GM12891 (cell line): ENCODE measurements around the gene CHRNA4.

ENCODE experiments used
- DNase-seq: peaks from one replicate; pipeline ENCODE4 v3.0.0; 2011; ENCODE audit warnings: low spot score; ENCODE audit not compliant: insufficient read length
- FAIRE-seq: peaks from 2 replicates; lab custom pipeline; 2011; peaks lifted over from hg19 to GRCh38; lab: Jason Lieb, UNC
- PAX5 ChIP-seq: IDR thresholded peaks from 2 replicates; pipeline ENCODE4 v1.6.1; 2011; ENCODE audit warnings: low read length, moderate library complexity, mild to moderate bottlenecking; ENCODE audit not compliant: insufficient read depth, severe bottlenecking
- POLR2A ChIP-seq: IDR thresholded peaks from 2 replicates; pipeline ENCODE4 v1.6.1; 2011; ENCODE audit warnings: low read depth, low read length, control low read depth
- POLR2AphosphoS5 ChIP-seq: IDR thresholded peaks from 2 replicates; pipeline ENCODE4 v1.6.1; 2011; ENCODE audit warnings: low read depth, low read length, control low read depth
- POU2F2 ChIP-seq: IDR thresholded peaks from 2 replicates; pipeline ENCODE4 v1.6.1; 2011; ENCODE audit warnings: low read depth, mild to moderate bottlenecking, control low read depth, low read length, moderate library complexity
- SPI1 ChIP-seq: IDR thresholded peaks from 2 replicates; pipeline ENCODE4 v1.6.1; 2011; ENCODE audit warnings: low read depth, low read length, control low read depth
- TAF1 ChIP-seq: IDR thresholded peaks from 2 replicates; pipeline ENCODE4 v1.6.1; 2011; ENCODE audit warnings: low read depth, low read length, control low read depth

Gene CHRNA4

GRCh38 chr20:63350597-63351325 lies 10.4 kb downstream of the CHRNA4 start:
- TF ChIP-seq TAF1 (no peak), SPI1 (no peak), POU2F2 (no peak), POLR2A (no peak), PAX5 (no peak), POLR2AphosphoS5 (no peak)
- FAIRE-seq (no peak), DNase-seq (no peak)

GRCh38 chr20:63350196-63350595 lies 11.0 kb downstream of the CHRNA4 start:
- DNase-seq: no peak
- TF ChIP-seq POU2F2: no peak
- FAIRE-seq: no peak

- no peak for DNase-seq
- no peak for TF ChIP-seq POLR2AphosphoS5
- no peak for TF ChIP-seq PAX5
- TF ChIP-seq POLR2A: no peak
- TF ChIP-seq TAF1: no peak
- TF ChIP-seq SPI1: no peak
- TF ChIP-seq POU2F2: no peak
- FAIRE-seq: no peak
Observed at GRCh38 chr20:63349516-63349895, 11.6 kb downstream of the CHRNA4 start.

- no peak for TF ChIP-seq TAF1
- no peak for TF ChIP-seq POLR2AphosphoS5
- TF ChIP-seq POU2F2: no peak
- no peak for TF ChIP-seq SPI1
- TF ChIP-seq POLR2A: no peak
- TF ChIP-seq PAX5: no peak
- DNase-seq: no peak
- no peak for FAIRE-seq
Observed at GRCh38 chr20:63348828-63349515, 12.2 kb downstream of the CHRNA4 start.

- FAIRE-seq: no peak
Observed at GRCh38 chr20:63347950-63348827, 13.0 kb downstream of the CHRNA4 start.

GRCh38 chr20:63347081-63347741 lies 13.9 kb downstream of the CHRNA4 start:
- DNase-seq (no peak), FAIRE-seq (no peak)
- no peak for TF ChIP-seq POLR2A
- TF ChIP-seq PAX5: no peak
- TF ChIP-seq POLR2AphosphoS5: no peak
- no peak for TF ChIP-seq SPI1
- TF ChIP-seq TAF1: no peak

More at GRCh38 chr20:63347950-63348827, 13.0 kb downstream of the CHRNA4 start:
- DNase-seq: no peak
- no peak for TF ChIP-seq SPI1
- no peak for TF ChIP-seq TAF1
- no peak for TF ChIP-seq POLR2A
- no peak for TF ChIP-seq POU2F2
- TF ChIP-seq POLR2AphosphoS5: no peak
- TF ChIP-seq PAX5: no peak

- FAIRE-seq (no peak), DNase-seq (no peak)
- no peak for TF ChIP-seq PAX5
- TF ChIP-seq TAF1: no peak
- TF ChIP-seq SPI1: no peak
Observed at GRCh38 chr20:63346131-63347080, 14.7 kb downstream of the CHRNA4 start.

GRCh38 chr20:63345328-63346100 lies 15.6 kb downstream of the CHRNA4 start:
- DNase-seq (no peak), FAIRE-seq (no peak)
- TF ChIP-seq PAX5 (no peak), POLR2A (no peak), SPI1 (no peak)
